ENCODE data around the gene FRMPD2. TPM values are rescaled to one million over a fixed set of nuclear protein-coding genes. Genes with fewer than 3 reads are reported as not detected.
"Not testable (repeated sequence)": the region's sequence is repeated elsewhere in the genome, so short reads cannot be mapped to it uniquely, and the experiment has no call there.

The FRMPD2 gene
- total RNA-seq, 1 donor from 2014 or later: under 0.01 TPM

GRCh38 chr10:48194830-48195229, 79.7 kb downstream of the FRMPD2 start:
- no peaks in the 10 kb centered on the region for H3K27me3 ChIP-seq (ENCODE audit: control insufficient read depth, insufficient read depth, low read length)
- no peaks in the 10 kb centered on the region for H3K36me3 ChIP-seq (ENCODE audit: control insufficient read depth, insufficient read depth, low read length)
- no peak for FAIRE-seq

DNA sequence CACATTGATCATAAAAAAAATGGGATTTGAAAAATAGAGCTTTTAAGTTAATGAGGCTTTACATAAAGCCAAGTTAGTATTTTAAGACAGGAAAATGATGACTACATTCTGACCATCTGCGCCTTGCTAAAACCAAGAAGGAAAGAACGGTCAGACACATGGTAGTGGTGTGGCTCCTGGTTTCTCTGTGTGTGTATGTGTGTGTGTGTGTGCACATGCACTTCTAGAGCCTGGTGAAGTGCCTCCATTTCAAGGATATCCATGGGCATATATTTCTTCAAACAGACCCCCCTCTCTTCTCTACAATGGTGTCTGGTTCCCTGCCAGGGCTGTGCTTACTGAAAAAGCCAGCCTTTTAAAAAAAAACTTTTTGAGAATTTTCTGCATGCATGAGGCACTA, 80.9 kb downstream of the FRMPD2 start:
- no peak for DNase-seq (ENCODE audit: low read depth)
- FAIRE-seq: no peak
- TF ChIP-seq CTCF (IDR thresholded peaks at IDR 0.05; ENCODE audit: insufficient read depth, low read length, severe bottlenecking): no peak
- Histone ChIP-seq H3K4me3 (ENCODE audit: low read depth, low read length) (no peak overlapping the region), H3K36me3 (ENCODE audit: control insufficient read depth, insufficient read depth, low read length) (no peaks in the 10 kb centered on the region), H3K27me3 (ENCODE audit: control insufficient read depth, insufficient read depth, low read length) (no peaks in the 10 kb centered on the region)

More at GRCh38 chr10:48194830-48195229, 79.7 kb downstream of the FRMPD2 start:
- no peak for DNase-seq (ENCODE audit: low read depth)
- no peak overlapping the region for H3K4me3 ChIP-seq (ENCODE audit: low read depth, low read length)
- no peak for TF ChIP-seq CTCF (IDR thresholded peaks at IDR 0.05; ENCODE audit: insufficient read depth, low read length, severe bottlenecking)

- H3K27me3 ChIP-seq (ENCODE audit: control insufficient read depth, insufficient read depth, low read length): no peaks in the 10 kb centered on the region
- no peak overlapping the region for H3K4me3 ChIP-seq (ENCODE audit: low read depth, low read length)
- DNase-seq (ENCODE audit: low read depth): no peak
- TF ChIP-seq CTCF (IDR thresholded peaks at IDR 0.05; ENCODE audit: insufficient read depth, low read length, severe bottlenecking): no peak
- no peaks in the 10 kb centered on the region for H3K36me3 ChIP-seq (ENCODE audit: control insufficient read depth, insufficient read depth, low read length)
- FAIRE-seq: peak; percentile 13
These were observed 81.5 kb downstream of the FRMPD2 start for GRCh38 chr10:48192881-48193450.

GRCh38 chr10:48187713-48188485, 86.6 kb downstream of the FRMPD2 start:
- TF ChIP-seq CTCF (IDR thresholded peaks at IDR 0.05; ENCODE audit: insufficient read depth, low read length, severe bottlenecking): no peak
- H3K36me3 ChIP-seq (ENCODE audit: control insufficient read depth, insufficient read depth, low read length): no peaks in the 10 kb centered on the region
- DNase-seq (ENCODE audit: low read depth) (no peak), FAIRE-seq (peak; percentile 50)
- H3K27me3 ChIP-seq (ENCODE audit: control insufficient read depth, insufficient read depth, low read length): peaks cover 10% of the 10 kb centered on the region
- H3K4me3 ChIP-seq (ENCODE audit: low read depth, low read length): no peak overlapping the region

GRCh38 chr10:48187126-48187525, 87.4 kb downstream of the FRMPD2 start:
- Histone ChIP-seq H3K36me3 (ENCODE audit: control insufficient read depth, insufficient read depth, low read length) (no peaks in the 10 kb centered on the region), H3K27me3 (ENCODE audit: control insufficient read depth, insufficient read depth, low read length) (peaks cover 11% of the 10 kb centered on the region), H3K4me3 (ENCODE audit: low read depth, low read length) (no peak overlapping the region)
- FAIRE-seq (no peak), DNase-seq (ENCODE audit: low read depth) (no peak)
- TF ChIP-seq CTCF (IDR thresholded peaks at IDR 0.05; ENCODE audit: insufficient read depth, low read length, severe bottlenecking): no peak

DNA sequence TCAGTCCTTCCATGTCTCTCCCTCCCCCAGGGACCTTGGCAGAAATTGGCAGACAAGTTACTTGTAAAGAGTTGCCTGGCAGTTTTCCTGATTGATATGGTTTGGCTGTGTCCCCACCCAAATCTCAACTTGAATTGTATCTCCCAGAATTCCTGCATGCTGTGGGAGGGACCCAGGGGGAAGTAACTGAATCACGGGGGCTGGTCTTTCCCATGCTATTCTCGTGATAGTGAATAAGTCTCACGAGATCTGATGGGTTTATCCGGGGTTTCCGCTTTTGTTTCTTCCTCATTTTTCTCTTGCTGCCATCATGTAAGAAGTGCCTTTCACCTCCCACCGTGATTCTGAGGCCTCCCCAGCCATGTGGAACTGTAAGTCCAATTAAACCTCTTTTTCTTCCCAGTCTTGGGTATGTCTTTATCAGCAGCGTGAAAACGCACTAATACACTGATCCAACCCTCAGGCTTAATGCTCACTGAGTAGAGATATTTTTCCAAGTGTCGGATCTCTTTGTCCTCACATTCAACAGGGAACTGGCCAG, 88.2 kb downstream of the FRMPD2 start:
- H3K27me3 ChIP-seq (ENCODE audit: control insufficient read depth, insufficient read depth, low read length): peaks cover 11% of the 10 kb centered on the region
- not testable (repeated sequence) for H3K36me3 ChIP-seq (ENCODE audit: control insufficient read depth, insufficient read depth, low read length); FAIRE-seq; DNase-seq (ENCODE audit: low read depth); H3K4me3 ChIP-seq (ENCODE audit: low read depth, low read length)

All from bronchial epithelial cell (primary cell).